ENCODE data around the gene GPR15. TPM values are rescaled to one million over a fixed set of nuclear protein-coding genes. Genes with fewer than 3 reads are reported as not detected.
A peak's percentile ranks its signal among the peaks of the same experiment; 100 is the strongest.

The GPR15 gene
- total RNA-seq, 1 experiment from 2014 or later = not detected

- TF ChIP-seq MLX (CRISPR knock-in tag; IDR thresholded peaks at IDR 0.05) (no peak), AFF4 (CRISPR knock-in tag; IDR thresholded peaks at IDR 0.05; ENCODE audit: borderline replicate concordance) (no peak), CREB1 (CRISPR knock-in tag; IDR thresholded peaks at IDR 0.05) (no peak), IRF1 (CRISPR knock-in tag; IDR thresholded peaks at IDR 0.05) (no peak), ZNF121 (CRISPR knock-in tag; IDR thresholded peaks at IDR 0.05) (no peak), ZNF219 (CRISPR knock-in tag; IDR thresholded peaks at IDR 0.05; ENCODE audit: borderline replicate concordance) (no peak), TP53 (CRISPR knock-in tag; IDR thresholded peaks at IDR 0.05) (no peak), ZNF671 (CRISPR knock-in tag; IDR thresholded peaks at IDR 0.05) (no peak), NR1H2 (CRISPR knock-in tag; IDR thresholded peaks at IDR 0.05) (no peak), RELA (CRISPR knock-in tag; IDR thresholded peaks at IDR 0.05; ENCODE audit: borderline replicate concordance) (no peak), ZMAT4 (CRISPR knock-in tag; IDR thresholded peaks at IDR 0.05) (no peak), ZBTB43 (CRISPR knock-in tag; IDR thresholded peaks at IDR 0.05) (no peak)
Observed at GRCh38 chr3:98568402-98568801, 36.6 kb downstream of the GPR15 start (continued).

GRCh38 chr3:98573181-98573728, 41.5 kb downstream of the GPR15 start:
- CTCF ChIA-PET = interaction anchor here (1.2 to 1.8 kb wide), 2 partner anchors 22 to 84 kb away, joined by 3 to 4 read pairs; no protein-coding TSS in a partner anchor
- POLR2A ChIA-PET = no interaction called here
- Mint-ChIP-seq H3K27me3 (ENCODE audit: low read depth) (no peaks in the 10 kb centered on the region), H3K27ac (peak overlapping the region; percentile 8; the same call in 1 of the 2 replicates), H3K4me3 (no peak overlapping the region), H3K4me1 (peaks cover 9% of the 10 kb centered on the region), H3K9me3 (no peaks in the 10 kb centered on the region), H3K36me3 (peaks cover 14% of the 10 kb centered on the region)
- no peak for DNase-seq (ENCODE audit: low spot score)
- ATAC-seq = 0 out of 2 replicates have a peak, but pooled peaks have one; percentile 32
- TF ChIP-seq IRF2 (CRISPR knock-in tag; IDR thresholded peaks at IDR 0.05; ENCODE audit: borderline replicate concordance, low read depth) = no peak
- TF ChIP-seq IRF1 (CRISPR knock-in tag; IDR thresholded peaks at IDR 0.05) = no peak
- TF ChIP-seq ATF2 (CRISPR knock-in tag; IDR thresholded peaks at IDR 0.05; ENCODE audit: borderline replicate concordance, low read depth) = no peak
- TF ChIP-seq HMGXB4 (CRISPR knock-in tag; IDR thresholded peaks at IDR 0.05) = no peak
- TF ChIP-seq ZBTB43 (CRISPR knock-in tag; IDR thresholded peaks at IDR 0.05) = no peak
- TF ChIP-seq AR (CRISPR knock-in tag; IDR thresholded peaks at IDR 0.05) = no peak
- no peak for TF ChIP-seq ATF3 (CRISPR knock-in tag; conservative IDR thresholded peaks at IDR 0.05)

Data from WTC11 (cell line).